ENCODE results near the gene PPARD. TPM values are rescaled to one million over a fixed set of nuclear protein-coding genes. Genes with fewer than 3 reads are reported as not detected.

The PPARD gene
- total and polyA plus RNA-seq, 2 of the 13 experiments (the other 11 are each of a cell fraction or from before 2014, with no cell fraction given): 6.1 to 13.3 TPM

DNA sequence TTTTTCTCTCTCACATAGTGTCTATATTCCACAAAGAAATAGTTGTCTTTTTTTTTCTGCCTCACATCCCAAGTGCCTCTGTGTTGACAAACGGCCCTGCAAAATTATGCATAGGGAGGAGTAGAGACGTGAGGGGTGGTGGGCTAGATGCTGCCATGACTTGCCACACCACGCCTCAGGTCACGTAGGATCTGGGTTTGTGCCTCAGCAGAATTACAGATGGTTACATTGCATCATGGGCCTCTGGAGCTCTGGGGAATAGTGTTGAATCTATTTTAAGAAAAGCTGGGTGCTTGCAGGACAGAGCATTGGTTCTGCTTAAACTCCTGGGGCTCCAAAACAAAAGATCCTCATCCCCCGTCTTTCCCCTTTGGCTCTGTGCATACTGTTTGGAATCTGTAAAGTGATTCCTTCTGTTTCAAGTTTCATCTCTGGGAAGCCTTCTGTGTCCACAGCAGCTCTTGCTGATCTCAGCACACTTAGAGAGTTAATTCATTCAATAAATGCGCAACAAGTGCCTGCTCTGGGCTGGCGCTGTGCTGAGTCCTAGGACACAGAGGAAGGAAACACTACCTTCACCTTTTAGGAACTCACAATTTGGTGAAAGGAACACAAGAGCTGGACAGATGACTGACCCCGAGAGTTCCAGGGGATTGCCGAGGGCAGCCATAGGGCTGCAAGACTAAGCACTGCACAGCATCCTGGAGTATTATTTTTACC is 112.2 kb downstream of the PPARD start (continued):
- no peak for TF ChIP-seq PRDM10 (CRISPR knock-in tag; IDR thresholded peaks at IDR 0.05; ENCODE audit: low read depth)
- no peak for TF ChIP-seq RORA (CRISPR knock-in tag; IDR thresholded peaks at IDR 0.05)
- no peak for TF ChIP-seq RFX3 (CRISPR knock-in tag; IDR thresholded peaks at IDR 0.05)
- TF ChIP-seq, protein P1, sequence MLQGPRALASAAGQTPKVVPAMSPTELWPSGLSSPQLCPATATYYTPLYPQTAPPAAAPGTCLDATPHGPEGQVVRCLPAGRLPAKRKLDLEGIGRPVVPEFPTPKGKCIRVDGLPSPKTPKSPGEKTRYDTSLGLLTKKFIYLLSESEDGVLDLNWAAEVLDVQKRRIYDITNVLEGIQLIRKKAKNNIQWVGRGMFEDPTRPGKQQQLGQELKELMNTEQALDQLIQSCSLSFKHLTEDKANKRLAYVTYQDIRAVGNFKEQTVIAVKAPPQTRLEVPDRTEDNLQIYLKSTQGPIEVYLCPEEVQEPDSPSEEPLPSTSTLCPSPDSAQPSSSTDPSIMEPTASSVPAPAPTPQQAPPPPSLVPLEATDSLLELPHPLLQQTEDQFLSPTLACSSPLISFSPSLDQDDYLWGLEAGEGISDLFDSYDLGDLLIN (CRISPR knock-in tag; IDR thresholded peaks at IDR 0.05; ENCODE audit: borderline replicate concordance): no peak
- no peak for TF ChIP-seq SP4 (CRISPR knock-in tag; IDR thresholded peaks at IDR 0.05)

DNA sequence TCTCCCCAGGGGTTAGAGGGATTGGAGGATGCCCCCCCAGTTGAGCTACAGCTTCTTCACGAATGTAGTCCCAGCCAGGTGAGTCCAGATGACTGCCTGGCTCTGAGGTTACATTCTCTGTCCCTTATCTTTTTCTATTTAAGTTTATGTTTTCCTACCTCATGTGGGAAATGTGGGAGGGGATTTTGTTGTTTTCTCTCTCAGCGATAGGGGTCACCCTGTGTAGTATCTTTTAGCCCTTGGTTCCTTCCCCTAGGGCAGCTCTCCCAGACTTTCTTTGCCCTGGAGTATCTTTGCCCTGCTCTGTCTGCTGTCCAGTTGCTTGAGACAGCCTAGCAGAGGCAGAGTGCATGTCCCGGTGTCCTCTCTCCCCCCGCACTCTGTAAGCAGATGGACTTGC is 115.5 kb downstream of the PPARD start:
- Histone ChIP-seq H3K79me2 (ENCODE audit: insufficient read depth, low read length) (no peaks in the 10 kb centered on the region), H3K9me3 (ENCODE audit: low read length) (no peaks in the 10 kb centered on the region), H3K36me3 (replicated peaks in 1 of 2; ENCODE audit: control insufficient read depth in 1 of 2, insufficient read depth in 2 of 2, low read length in 2 of 2) (peaks cover 12 to 39% of the 10 kb centered on the region in 2 experiments; a peak in 4 of 5 replicates), H3K9ac (ENCODE audit: insufficient read depth, low read depth, low read length) (no peak overlapping the region), H3K4me3 (replicated peaks in 1 of 3; ENCODE audit: insufficient read depth in 1 of 3, low read depth in 2 of 3, low read length in 3 of 3) (no peak overlapping the region), H3K4me2 (ENCODE audit: low read depth, low read length) (no peak overlapping the region), H2AFZ (ENCODE audit: low read length) (no peak overlapping the region), H4K20me1 (ENCODE audit: insufficient read depth, low read length) (no peaks in the 10 kb centered on the region), H3K27me3 (ENCODE audit: control insufficient read depth in 1 of 2, insufficient read depth in 2 of 2, low read length in 2 of 2) (no peaks in the 10 kb centered on the region), H3K4me1 (ENCODE audit: insufficient read depth, low read length) (peaks cover 19% of the 10 kb centered on the region), H3K27ac (ENCODE audit: extremely low read length, insufficient read depth, low read length) (no peak overlapping the region)
- BruUV-seq (replicated peaks): no TSS peak
- TF ChIP-seq ZNF44 (CRISPR knock-in tag; IDR thresholded peaks at IDR 0.05): no peak
- TF ChIP-seq YEATS4 (CRISPR knock-in tag; IDR thresholded peaks at IDR 0.05; ENCODE audit: borderline replicate concordance): no peak
- TF ChIP-seq NRL (CRISPR knock-in tag; IDR thresholded peaks at IDR 0.05; ENCODE audit: borderline replicate concordance): no peak
- FAIRE-seq (no peak), ATAC-seq (no peak; the same call in 2 of the 3 replicates), DNase-seq (ENCODE audit: low spot score) (no peak)
- intact Hi-C loops (cut with micrococcal nuclease; ENCODE audit: unreplicated experiment): no loop called here
- in situ Hi-C loops (cut with HindIII; ENCODE audit: extremely low pct_ligation_motif_present, low pct_unique_long_range_greater_than_20kb): no loop called here
- POLR2A ChIA-PET: interaction anchor here (0.8 kb wide), 1 partner anchor 78 kb away, joined by 3 read pairs; no protein-coding TSS in a partner anchor
- CTCF ChIA-PET (ENCODE audit: low intra/inter-chr PET ratio, low total read pairs): no interaction called here
- 81% methylated on average over 4 of the region's 4 CpGs for WGBS (ENCODE audit: low lambda C conversion rate)

All from HepG2 (cell line).